ENCODE results near the gene SH2D2A. TPM values are rescaled to one million over a fixed set of nuclear protein-coding genes. Genes with fewer than 3 reads are reported as not detected.

Gene SH2D2A
- 1 to 10 TPM in 1 of 4 donors, not detected in 3; 6.0 TPM for total RNA-seq

GRCh38 chr1:156816561-156817328, at the start of gene SH2D2A:
Gene SH2D2A, minus strand, starts transcription at chr1:156816848. Its CDS starts 140 bp downstream, at chr1:156816708.
- Histone ChIP-seq H3K9me3 (no peaks in the 10 kb centered on the region), H3K27ac (peak within 1 kb of the TSS; percentile 79 to 80), H3K27me3 (no peaks in the 10 kb centered on the region), H3K4me3 (no peak within 1 kb of the TSS), H3K4me1 (peaks cover 4 to 7% of the 10 kb centered on the region in 2 donors), H3K36me3 (no peaks in the 10 kb centered on the region)
- intact Hi-C loops (cut with DNase I; ENCODE audit: low total_unique reads): no loop called here
- no peak for TF ChIP-seq POLR2A (IDR thresholded peaks at IDR 0.05)
- no peak for DNase-seq

- Histone ChIP-seq H3K36me3 (no peaks in the 10 kb centered on the region), H3K27ac (no peak overlapping the region), H3K4me3 (no peak overlapping the region), H3K27me3 (peaks cover 0 to 5% of the 10 kb centered on the region in 2 donors), H3K9me3 (no peaks in the 10 kb centered on the region), H3K4me1 (peaks cover 0 to under 1% of the 10 kb centered on the region in 2 donors)
- no peak for DNase-seq
- no peak for TF ChIP-seq CTCF (IDR thresholded peaks at IDR 0.05)
- TF ChIP-seq POLR2A (IDR thresholded peaks at IDR 0.05): no peak
- intact Hi-C loops (cut with DNase I; ENCODE audit: low total_unique reads): no loop called here
Observed at GRCh38 chr1:156865865-156866248, 49.2 kb upstream of the SH2D2A start.

DNA sequence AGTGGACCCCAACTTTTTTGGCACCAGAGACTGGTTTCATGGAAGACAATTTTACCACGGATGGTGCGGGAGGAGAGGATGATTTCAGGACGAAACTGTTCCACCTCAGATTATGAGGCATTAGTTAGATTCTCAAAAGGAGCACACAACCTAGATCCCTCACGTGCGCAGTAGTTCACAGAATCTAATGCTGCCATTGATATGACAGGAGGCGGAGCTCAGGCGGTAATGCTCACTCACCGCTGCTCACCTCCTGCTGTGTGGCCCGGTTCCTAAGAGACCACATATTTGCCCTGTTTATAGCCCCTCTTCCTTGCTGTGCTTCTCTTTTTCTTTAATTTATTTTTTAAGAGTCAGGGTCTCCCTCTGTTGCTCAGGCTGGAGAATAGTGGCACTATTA, 48.6 kb upstream of the SH2D2A start:
- H3K36me3 ChIP-seq: no peaks in the 10 kb centered on the region
- H3K27me3 ChIP-seq: peaks cover 0 to 5% of the 10 kb centered on the region in 2 donors
- peaks cover 0 to 7% of the 10 kb centered on the region in 2 donors for H3K4me1 ChIP-seq
- intact Hi-C loops (cut with DNase I; ENCODE audit: low total_unique reads): no loop called here
- H3K27ac ChIP-seq: no peak overlapping the region
- no peaks in the 10 kb centered on the region for H3K9me3 ChIP-seq
- H3K4me3 ChIP-seq: no peak overlapping the region
- TF ChIP-seq CTCF (IDR thresholded peaks at IDR 0.05) (no peak), POLR2A (IDR thresholded peaks at IDR 0.05) (no peak)
- DNase-seq: no peak

GRCh38 chr1:156864796-156865195, 48.1 kb upstream of the SH2D2A start:
- peaks cover 0 to 5% of the 10 kb centered on the region in 2 donors for H3K27me3 ChIP-seq
- TF ChIP-seq POLR2A (IDR thresholded peaks at IDR 0.05) (no peak), CTCF (IDR thresholded peaks at IDR 0.05) (no peak)
- intact Hi-C loops (cut with DNase I; ENCODE audit: low total_unique reads): no loop called here
- no peak overlapping the region for H3K4me3 ChIP-seq
- no peak overlapping the region for H3K27ac ChIP-seq
- peaks cover 0 to 9% of the 10 kb centered on the region in 2 donors for H3K4me1 ChIP-seq
- no peak for DNase-seq
- no peaks in the 10 kb centered on the region for H3K9me3 ChIP-seq
- no peaks in the 10 kb centered on the region for H3K36me3 ChIP-seq

DNA sequence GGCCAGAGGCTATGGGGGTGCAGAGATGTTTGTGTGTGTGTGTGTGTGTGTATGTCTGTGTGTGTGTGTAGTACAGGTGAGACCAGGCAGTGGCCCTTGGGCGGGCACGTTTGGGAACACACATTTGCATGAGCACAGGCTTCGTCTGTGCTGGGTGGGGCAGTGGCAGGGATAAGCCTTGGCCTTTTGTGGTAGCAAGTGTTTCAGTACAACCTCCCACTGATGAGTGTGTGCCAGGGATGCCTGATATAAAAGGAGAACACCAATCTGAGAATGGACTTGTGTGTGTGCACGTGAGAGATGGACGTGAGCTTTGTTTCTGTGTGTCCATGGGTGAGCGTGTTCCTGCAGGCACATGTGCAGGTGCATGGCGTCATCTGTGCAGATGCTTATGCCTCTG, 47.0 kb upstream of the SH2D2A start:
- intact Hi-C loops (cut with DNase I; ENCODE audit: low total_unique reads): no loop called here
- Histone ChIP-seq H3K27ac (no peak overlapping the region), H3K27me3 (peaks cover 0 to 5% of the 10 kb centered on the region in 2 donors), H3K36me3 (no peaks in the 10 kb centered on the region), H3K4me3 (no peak overlapping the region), H3K9me3 (no peaks in the 10 kb centered on the region), H3K4me1 (peaks cover 0 to 18% of the 10 kb centered on the region in 2 donors)
- DNase-seq: no peak
- TF ChIP-seq CTCF (IDR thresholded peaks at IDR 0.05): no peak
- no peak for TF ChIP-seq POLR2A (IDR thresholded peaks at IDR 0.05)

Data from uterus (tissue), 4 donors.